22Rv1 (cell line): Measurements from ENCODE around the gene ZKSCAN1.
"Not testable (repeated sequence)": the region's sequence is repeated elsewhere in the genome, so short reads cannot be mapped to it uniquely, and the experiment has no call there.

Experiments
- H3K27ac ChIP-seq: fragments of 450-650 bp; 2 replicates; pipeline ENCODE4 v1.5.1; 2017
- ZFX ChIP-seq: fragments of 450-650 bp; IDR thresholded peaks from 2 replicates; pipeline ENCODE4 v1.6.1; 2017; ENCODE audit warnings: antibody characterized with exemption, borderline replicate concordance
- TF ChIP-seq, protein P1 (sequence below): fragments of 450-650 bp; IDR thresholded peaks from 2 replicates; pipeline ENCODE4 v1.5.1; 2017; ENCODE audit warnings: mild to moderate bottlenecking

The ZKSCAN1 gene

GRCh38 chr7:99996755-99997544 is 18.4 kb upstream of the ZKSCAN1 start:
- TF ChIP-seq, protein P1, sequence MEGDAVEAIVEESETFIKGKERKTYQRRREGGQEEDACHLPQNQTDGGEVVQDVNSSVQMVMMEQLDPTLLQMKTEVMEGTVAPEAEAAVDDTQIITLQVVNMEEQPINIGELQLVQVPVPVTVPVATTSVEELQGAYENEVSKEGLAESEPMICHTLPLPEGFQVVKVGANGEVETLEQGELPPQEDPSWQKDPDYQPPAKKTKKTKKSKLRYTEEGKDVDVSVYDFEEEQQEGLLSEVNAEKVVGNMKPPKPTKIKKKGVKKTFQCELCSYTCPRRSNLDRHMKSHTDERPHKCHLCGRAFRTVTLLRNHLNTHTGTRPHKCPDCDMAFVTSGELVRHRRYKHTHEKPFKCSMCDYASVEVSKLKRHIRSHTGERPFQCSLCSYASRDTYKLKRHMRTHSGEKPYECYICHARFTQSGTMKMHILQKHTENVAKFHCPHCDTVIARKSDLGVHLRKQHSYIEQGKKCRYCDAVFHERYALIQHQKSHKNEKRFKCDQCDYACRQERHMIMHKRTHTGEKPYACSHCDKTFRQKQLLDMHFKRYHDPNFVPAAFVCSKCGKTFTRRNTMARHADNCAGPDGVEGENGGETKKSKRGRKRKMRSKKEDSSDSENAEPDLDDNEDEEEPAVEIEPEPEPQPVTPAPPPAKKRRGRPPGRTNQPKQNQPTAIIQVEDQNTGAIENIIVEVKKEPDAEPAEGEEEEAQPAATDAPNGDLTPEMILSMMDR = no peak
- no peak for TF ChIP-seq ZFX
- H3K27ac ChIP-seq = no peak overlapping the region

GRCh38 chr7:99997545-99998137 is 17.8 kb upstream of the ZKSCAN1 start:
- no peak overlapping the region for H3K27ac ChIP-seq
- TF ChIP-seq, protein P1 = peak; percentile 9; the same call in 1 of the 2 replicates
- no peak for TF ChIP-seq ZFX

DNA sequence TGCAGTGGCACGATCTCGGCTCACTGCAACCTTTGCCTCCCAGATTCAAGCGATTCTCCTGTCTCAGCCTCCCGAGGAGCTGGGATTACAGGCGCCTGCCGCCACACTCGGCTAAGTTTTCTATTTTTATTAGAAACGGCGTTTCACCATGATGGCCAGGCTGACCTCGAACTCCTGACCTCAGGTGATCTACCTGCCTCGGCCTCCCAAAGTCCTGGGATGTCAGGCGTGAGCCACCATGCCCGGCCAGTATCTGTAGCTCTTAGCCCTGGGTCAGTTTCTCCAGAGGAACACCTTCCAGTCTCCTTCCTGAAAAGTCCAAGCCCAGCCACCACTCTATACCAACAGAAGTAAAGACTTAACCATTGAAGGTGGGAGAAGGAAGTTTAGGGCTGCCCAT is 15.2 kb upstream of the ZKSCAN1 start:
- H3K27ac ChIP-seq = no peak overlapping the region
- no peak for TF ChIP-seq ZFX
- TF ChIP-seq, protein P1 = no peak

GRCh38 chr7:100003711-100004661 is 11.4 kb upstream of the ZKSCAN1 start:
- no peak for TF ChIP-seq ZFX
- TF ChIP-seq, protein P1 = no peak
- no peak overlapping the region for H3K27ac ChIP-seq

GRCh38 chr7:100007887-100008286 is 7.5 kb upstream of the ZKSCAN1 start:
- TF ChIP-seq, protein P1 = no peak
- TF ChIP-seq ZFX = no peak
- no peak overlapping the region; the same call in 1 of the 2 replicates for H3K27ac ChIP-seq

GRCh38 chr7:100008525-100008924 is 6.9 kb upstream of the ZKSCAN1 start:
- no peak overlapping the region; the same call in 1 of the 2 replicates for H3K27ac ChIP-seq
- TF ChIP-seq, protein P1 = no peak
- TF ChIP-seq ZFX = no peak

DNA sequence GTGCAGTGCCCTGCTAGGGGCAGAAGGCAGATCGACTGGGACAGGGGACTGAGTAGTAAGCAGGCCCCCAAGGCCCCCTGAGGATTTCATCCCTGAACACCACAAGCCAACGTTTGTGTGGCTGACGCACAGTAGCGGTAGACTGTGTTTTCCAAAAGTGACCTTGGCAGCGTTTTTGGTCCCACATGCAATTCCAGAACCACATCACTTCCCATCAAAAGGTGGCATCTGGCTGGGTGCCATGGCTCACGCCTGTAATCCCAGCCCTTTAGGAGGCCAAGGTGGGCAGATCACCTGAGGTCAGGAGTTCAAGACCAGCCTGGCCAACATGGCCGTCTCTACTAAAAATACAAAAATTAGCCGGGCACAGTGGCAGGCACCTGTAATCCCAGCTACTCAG is 5.4 kb upstream of the ZKSCAN1 start:
- not testable (repeated sequence) for H3K27ac ChIP-seq
